Dermis microvascular lymphatic vessel endothelial cell (primary cell): ENCODE measurements around the gene RPRD1B. TPM values are rescaled to one million over a fixed set of nuclear protein-coding genes. Genes with fewer than 3 reads are reported as not detected.
"Not testable (repeated sequence)": the region's sequence is repeated elsewhere in the genome, so short reads cannot be mapped to it uniquely, and the experiment has no call there.

Experiments
- DNase-seq, 2 donors: peaks; one replicate each; pipeline versions ENCODE4 v3.0.0 to v3.0.0-alpha.2; 2010; ENCODE audit warnings: low read depth in 2 of 2
- total RNA-seq: library from RNA; depleted of rRNA; stranded (reverse); fragments of >200 nt; gene quantifications from 2 replicates; pipeline ENCODE4 v1.2.1, GENCODE V29; 2014

Gene RPRD1B
- total RNA-seq, 1 donor from 2014 or later: 11.9 TPM

GRCh38 chr20:38073307-38074071 is 39.9 kb downstream of the RPRD1B start:
- peak; percentile 48 to 89 for DNase-seq

DNA sequence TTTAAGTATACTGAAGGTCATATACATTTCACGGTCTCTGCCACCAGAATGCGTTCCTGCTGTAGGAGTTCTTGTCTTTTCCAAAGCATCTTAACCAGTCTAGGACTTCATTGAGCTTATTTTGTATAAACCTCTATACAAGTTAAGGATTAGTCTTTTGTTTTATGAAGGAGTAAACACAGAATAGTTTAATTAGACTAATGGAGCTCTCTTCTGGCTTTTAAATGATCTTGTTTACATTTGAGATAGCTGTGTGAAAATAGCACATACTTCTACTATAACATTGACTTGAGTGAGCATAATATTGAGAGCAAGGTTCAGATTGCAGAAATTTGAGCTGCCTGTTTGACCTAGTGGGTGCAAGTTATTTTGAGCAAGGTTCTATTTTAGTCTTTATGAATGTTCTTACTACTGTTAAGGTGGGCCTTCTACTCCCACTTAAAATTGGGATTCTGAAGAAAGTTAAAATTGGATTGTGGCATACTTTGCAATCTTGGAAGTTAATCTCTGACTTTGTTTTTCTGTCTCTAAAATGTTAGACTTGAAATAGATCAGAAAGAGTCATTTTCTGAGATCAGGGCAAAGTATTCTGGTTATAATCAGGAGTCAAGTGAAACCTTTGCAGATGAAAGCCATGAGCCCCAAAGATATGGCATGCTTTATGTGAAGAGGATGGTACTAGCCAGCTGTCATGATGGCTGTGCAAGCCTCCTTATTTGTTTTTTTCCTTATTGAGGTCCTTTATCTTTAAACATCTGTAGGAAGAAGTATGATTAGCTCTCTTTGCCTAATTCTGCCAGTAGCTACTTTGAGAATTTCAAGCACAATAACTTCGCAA is 41.8 kb downstream of the RPRD1B start:
- DNase-seq: no peak

DNA sequence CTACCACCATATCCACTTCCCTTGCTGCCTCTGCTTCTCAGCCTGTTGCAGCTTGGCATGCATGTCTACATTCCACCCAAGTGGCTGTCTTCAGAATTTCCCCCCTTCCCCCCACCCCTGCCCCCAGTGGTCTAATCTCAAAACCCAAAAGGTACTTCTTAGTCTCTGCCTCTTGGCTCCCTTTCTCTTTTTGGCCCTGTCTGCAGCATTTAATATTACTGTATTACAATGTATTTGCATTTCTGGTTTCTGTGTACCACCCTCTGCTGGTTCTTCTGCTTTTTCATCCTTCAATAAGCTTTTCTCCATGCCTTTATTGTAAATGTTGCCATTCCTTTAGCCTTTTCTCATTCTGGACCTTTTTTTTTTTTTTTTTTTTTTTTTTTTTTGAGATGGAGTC is 43.0 kb downstream of the RPRD1B start:
- no peak for DNase-seq

DNA sequence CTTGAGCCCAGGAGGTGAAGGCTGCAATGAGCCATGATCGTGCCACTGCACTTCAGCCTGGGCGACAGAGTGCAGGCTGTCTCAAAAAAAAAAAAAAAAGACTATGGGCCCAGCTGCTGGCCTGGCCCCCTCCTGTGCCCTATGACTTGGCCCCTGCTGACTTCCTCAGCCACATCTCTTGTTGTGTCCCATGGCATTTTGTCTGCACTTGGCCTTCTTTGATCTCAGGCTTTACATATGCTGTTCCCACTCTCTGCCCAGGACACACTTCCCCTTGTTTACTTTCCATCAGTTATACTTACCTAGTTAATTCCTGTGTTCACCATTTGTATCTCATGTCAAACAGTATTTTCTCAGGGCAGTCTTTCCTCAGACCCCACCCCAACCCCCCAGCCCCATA is 44.5 kb downstream of the RPRD1B start:
- no peak for DNase-seq

DNA sequence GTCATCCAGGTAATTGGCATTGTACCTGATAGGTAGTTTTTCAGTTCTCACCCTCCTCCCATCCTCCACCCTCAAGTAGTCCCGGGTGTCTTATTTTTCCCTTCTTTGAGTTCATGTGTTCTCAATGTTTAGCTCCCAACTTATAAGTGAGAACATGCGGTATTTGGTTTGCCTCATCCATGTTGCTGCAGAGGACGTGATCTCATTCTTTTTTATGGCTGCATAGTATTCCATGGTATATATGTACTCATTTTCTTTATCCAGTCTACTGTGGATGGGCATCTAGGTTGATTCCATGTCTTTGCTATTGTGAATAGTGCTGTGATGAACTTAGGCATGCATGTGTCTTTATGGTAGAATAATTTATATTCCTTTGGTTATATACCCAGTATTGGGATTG is 45.8 kb downstream of the RPRD1B start:
- no peak for DNase-seq

GRCh38 chr20:38081575-38081974 is 48.0 kb downstream of the RPRD1B start:
- no peak for DNase-seq

DNA sequence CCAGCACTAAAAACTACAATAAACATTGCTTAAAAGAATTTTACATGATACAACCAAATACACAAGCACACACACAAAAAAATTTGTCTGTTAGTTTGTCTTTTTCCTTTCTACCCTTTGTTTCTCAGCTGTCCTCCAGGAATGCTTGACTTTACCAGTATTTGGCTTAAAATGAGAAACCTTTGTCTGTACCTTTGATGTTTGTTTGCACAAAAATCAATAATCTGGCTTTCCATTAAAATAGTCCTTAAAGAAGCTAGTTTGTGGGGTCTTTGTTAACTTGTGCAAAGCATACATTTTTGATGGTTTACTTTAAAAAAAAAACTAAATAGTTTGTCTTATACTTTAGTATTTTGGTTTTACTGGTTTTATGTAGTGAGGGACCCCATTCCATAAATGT is 49.3 kb downstream of the RPRD1B start:
- DNase-seq: no peak

GRCh38 chr20:38083338-38084048 is 49.9 kb downstream of the RPRD1B start:
- no peak for DNase-seq

DNA sequence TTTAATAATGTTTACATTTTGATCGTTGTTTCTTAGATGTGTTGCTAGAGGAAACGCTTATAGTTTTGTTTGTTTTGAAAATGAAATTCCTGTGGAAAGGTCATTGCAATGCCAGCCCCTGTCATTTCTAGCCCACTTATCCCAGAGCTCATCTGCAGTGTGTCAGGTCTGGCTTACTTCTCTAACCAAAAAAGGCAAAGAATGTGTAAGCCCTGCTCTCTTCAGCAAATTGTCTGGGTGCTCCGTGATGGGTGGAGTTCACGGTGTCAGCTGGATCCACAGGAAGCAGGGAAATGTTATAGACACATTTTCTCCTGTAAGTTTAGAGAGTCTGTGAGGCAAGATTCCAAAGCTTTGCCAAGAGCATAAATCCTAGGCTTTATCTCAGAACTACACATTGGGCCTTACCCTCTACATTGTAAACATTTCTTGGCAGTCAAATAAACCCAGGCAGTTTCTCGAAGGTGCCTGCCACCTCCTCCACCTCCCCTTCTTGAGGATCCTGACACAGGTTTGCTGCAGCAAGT is 50.9 kb downstream of the RPRD1B start:
- peak; percentile 51 to 81 for DNase-seq

DNA sequence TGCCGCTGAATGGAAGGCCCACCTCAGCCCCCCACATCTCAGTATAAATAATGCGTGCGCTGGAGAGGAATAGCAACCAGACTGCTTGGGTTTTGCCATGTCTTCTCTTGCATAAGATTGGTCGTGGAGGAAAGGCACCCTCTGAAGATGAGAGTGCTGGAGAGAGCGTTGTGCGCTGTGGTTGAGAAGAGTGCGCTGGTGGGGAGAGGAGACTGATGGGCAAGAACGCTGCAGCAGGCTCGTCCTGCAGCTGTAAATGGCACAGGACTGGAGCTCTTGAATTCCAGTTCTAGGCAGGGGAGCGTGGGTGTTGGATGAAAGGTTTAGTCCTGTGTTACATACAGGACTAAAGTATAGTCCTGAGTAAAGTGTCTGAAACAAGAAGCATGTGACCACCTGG is 51.5 kb downstream of the RPRD1B start:
- DNase-seq: no peak

- no peak for DNase-seq
Measured at GRCh38 chr20:38089500-38089899, 56.0 kb downstream of the RPRD1B start.

- no peak for DNase-seq
Measured at GRCh38 chr20:38090061-38090460, 56.5 kb downstream of the RPRD1B start.

GRCh38 chr20:38091441-38092216 is 58.1 kb downstream of the RPRD1B start:
- DNase-seq: no peak

- no peak for DNase-seq
Measured at GRCh38 chr20:38092260-38092857, 58.8 kb downstream of the RPRD1B start.

DNA sequence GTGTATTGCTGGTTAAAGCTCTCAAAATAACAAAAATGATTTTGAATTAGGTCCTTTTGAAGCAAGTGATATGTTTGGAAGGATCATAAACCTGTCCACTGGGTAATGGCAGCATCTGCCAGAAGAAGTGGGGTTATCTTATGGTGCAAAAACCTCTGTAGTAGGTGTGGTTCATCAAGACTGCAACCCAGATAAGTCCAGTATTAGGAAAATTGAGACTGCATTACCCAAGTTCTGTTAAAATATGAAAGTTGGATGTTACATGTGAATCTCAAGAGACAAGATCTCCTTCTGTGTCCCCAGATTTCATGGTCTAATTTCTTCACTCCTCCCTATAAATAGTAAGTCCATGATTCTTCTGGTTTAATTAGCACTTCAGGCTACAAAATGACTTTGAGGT is 59.4 kb downstream of the RPRD1B start:
- no peak for DNase-seq

DNA sequence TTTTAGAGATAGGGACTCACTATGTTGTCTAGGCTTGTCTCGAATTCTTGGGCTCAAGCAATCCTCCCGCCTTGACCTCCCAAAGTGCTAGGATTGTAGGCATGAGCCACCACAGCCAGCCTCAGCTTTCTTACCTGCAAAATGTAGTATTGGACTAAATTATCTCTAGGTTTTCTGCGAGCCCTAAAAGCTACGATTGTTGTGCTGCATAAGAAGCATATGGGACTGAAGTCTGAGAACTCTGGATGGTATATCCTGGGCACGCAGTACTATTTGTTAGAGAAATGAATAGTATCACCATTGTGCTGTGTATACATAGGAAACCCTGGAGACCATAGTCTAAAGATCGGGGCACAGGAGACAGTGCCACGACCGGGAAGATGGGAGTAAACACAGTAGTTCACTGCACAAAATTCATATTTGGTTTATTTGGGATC is 60.1 kb downstream of the RPRD1B start:
- DNase-seq: no peak

DNA sequence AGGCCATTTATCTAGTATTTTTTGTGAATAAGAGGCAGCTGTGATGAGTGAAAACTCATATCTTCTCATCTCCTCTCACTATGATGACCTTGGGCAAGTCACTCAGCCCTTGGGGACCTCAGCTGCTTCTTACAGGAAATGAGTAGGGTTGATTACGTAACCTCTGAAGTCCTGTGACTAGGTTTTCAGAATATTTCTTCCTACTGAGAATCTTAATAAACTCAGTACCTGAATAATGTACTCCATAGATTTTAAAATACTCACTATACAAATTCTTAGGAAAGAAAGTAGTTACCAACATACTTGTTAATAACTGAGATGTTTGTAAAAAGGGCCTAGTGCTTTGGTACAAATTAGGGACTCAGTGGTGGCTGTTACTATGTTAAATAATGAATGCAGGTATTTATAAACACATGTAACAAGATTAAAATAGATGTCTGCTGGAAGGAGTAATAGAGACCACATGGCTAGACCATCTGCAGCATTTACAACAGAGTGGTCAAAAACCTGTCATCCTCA is 60.9 kb downstream of the RPRD1B start:
- DNase-seq: peak in 1 of 2 donors; percentile 80

DNA sequence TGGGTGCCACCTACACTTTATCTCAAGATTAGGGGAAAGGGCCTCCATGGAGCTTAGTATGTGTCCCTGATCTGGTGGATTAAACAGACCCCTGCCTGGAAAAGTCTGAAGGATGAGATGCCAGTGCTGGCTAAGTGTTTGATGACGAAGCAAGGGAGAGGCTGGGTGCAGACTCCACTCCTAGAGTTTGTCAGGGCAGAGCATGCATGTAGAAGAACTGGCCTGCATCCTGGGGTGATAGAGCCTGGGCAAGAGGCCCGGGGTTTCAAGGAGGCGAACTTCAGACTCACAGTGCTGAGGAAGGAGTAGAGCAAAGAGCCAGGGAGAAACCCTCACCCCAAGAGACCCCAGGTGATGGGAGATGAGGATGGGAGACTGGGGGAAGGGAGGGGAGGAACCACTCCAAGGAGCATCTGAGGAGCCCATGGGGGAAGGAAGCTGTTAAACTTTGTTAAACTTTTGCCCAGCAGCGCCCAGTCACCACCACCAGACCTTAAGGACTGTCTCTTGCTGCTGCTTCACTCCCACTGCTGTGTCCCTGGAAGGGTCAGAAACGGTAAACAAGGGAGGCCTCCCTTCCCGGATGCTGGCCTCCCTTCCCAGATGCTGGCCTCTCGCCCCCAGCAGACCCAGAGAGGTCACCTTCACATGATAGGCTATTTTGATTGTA is 61.6 kb downstream of the RPRD1B start:
- DNase-seq: no peak

DNA sequence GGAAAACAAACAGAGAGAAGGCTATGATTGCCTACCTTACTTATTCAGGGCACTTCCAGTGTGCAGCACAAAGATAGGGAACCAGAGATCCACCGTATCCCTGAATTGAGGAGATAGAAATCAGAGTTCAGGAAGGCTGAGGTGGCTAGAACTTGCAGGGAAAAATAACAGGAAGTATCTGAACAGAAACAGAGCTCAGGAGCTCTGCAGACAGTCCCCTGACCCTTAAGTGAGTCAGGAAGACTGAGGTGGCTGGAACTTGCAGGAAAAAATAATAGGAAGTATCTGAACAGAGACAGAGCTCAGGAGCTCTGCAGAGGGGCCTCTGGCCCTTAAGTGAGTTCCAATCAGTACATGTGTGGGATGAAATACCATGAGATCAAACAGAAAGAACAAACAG is 65.4 kb downstream of the RPRD1B start:
- peak in 1 of 2 donors; percentile 96 for DNase-seq

GRCh38 chr20:38102206-38102605 is 68.7 kb downstream of the RPRD1B start:
- DNase-seq: not testable (repeated sequence)
